IPS-NIHi7 (cell line): Measurements from ENCODE around the gene FAM184B.
A peak's percentile ranks its signal among the peaks of the same experiment; 100 is the strongest.
"Not testable (repeated sequence)": the region's sequence is repeated elsewhere in the genome, so short reads cannot be mapped to it uniquely, and the experiment has no call there.

ENCODE experiments used
- DNase-seq: peaks from one replicate; pipeline ENCODE4 v3.0.0; 2012; ENCODE audit warnings: mixed read lengths; ENCODE audit errors: extremely low spot score

The FAM184B gene

GRCh38 chr4:17684648-17685047 is 96.8 kb downstream of the FAM184B start:
- not testable (repeated sequence) for DNase-seq

- no peak for DNase-seq
Observed at GRCh38 chr4:17682222-17682566, 99.2 kb downstream of the FAM184B start.

GRCh38 chr4:17681281-17682221 is 99.9 kb downstream of the FAM184B start:
- no peak for DNase-seq

- DNase-seq, result no peak
Observed at GRCh38 chr4:17680559-17681280, 100.7 kb downstream of the FAM184B start.

GRCh38 chr4:17670423-17670822 is 111.0 kb downstream of the FAM184B start:
- no peak for DNase-seq

GRCh38 chr4:17667653-17668201 is 113.7 kb downstream of the FAM184B start:
- no peak for DNase-seq

- no peak for DNase-seq
Observed at GRCh38 chr4:17667253-17667652, 114.2 kb downstream of the FAM184B start.

- no peak for DNase-seq
Observed at GRCh38 chr4:17665852-17666251, 115.6 kb downstream of the FAM184B start.

- DNase-seq, result no peak
Observed at GRCh38 chr4:17665346-17665745, 116.1 kb downstream of the FAM184B start.

GRCh38 chr4:17664755-17665154 is 116.7 kb downstream of the FAM184B start:
- no peak for DNase-seq

- no peak for DNase-seq
Observed at GRCh38 chr4:17662694-17663093, 118.7 kb downstream of the FAM184B start.

GRCh38 chr4:17659196-17659595 is 122.2 kb downstream of the FAM184B start:
- not testable (repeated sequence) for DNase-seq

- no peak for DNase-seq
Observed at GRCh38 chr4:17657849-17658248, 123.6 kb downstream of the FAM184B start.

GRCh38 chr4:17657090-17657489 is 124.3 kb downstream of the FAM184B start:
- no peak for DNase-seq

- DNase-seq, result no peak
Observed at GRCh38 chr4:17654701-17655100, 126.7 kb downstream of the FAM184B start.

- no peak for DNase-seq
Observed at GRCh38 chr4:17650406-17650805, 131.0 kb downstream of the FAM184B start.

GRCh38 chr4:17647927-17648326 is 133.5 kb downstream of the FAM184B start:
- peak; percentile 27 for DNase-seq

- no peak for DNase-seq
Observed at GRCh38 chr4:17647176-17647806, 134.1 kb downstream of the FAM184B start.

- no peak for DNase-seq
Observed at GRCh38 chr4:17646693-17647092, 134.7 kb downstream of the FAM184B start.

- no peak for DNase-seq
Observed at GRCh38 chr4:17642398-17642783, 139.0 kb downstream of the FAM184B start.

GRCh38 chr4:17639136-17639535 is 142.3 kb downstream of the FAM184B start:
- no peak for DNase-seq
